Left ventricle myocardium inferior (tissue), 1 donor: Measurements from ENCODE around the gene PHLPP1. TPM values are rescaled to one million over a fixed set of nuclear protein-coding genes. Genes with fewer than 3 reads are reported as not detected.

Experiments used
- DNase-seq: peaks from one replicate; pipeline ENCODE4 v3.0.0-alpha.2; 2020
- H3K27ac ChIP-seq: fragments of 200-600 bp; replicated peaks from 2 replicates; pipeline ENCODE4 v1.8.0; 2021
- H3K27me3 ChIP-seq: fragments of 200-600 bp; 2 replicates; pipeline ENCODE4 v1.8.0; 2021; ENCODE audit warnings: low read depth
- H3K36me3 ChIP-seq: fragments of 200-600 bp; 2 replicates; pipeline ENCODE4 v1.8.0; 2021
- H3K4me1 ChIP-seq: fragments of 200-600 bp; 2 replicates; pipeline ENCODE4 v1.8.0; 2021
- H3K4me3 ChIP-seq: fragments of 200-600 bp; 2 replicates; pipeline ENCODE4 v1.8.0; 2021; ENCODE audit warnings: mild to moderate bottlenecking, moderate library complexity
- H3K9me3 ChIP-seq: fragments of 200-600 bp; replicated peaks from 2 replicates; pipeline ENCODE4 v1.8.0; 2021
- CTCF ChIP-seq: fragments of 200-600 bp; IDR thresholded peaks from 2 replicates; pipeline ENCODE4 v1.8.0; 2021; ENCODE audit warnings: antibody characterized with exemption, mild to moderate bottlenecking, borderline replicate concordance
- intact Hi-C: fragments of 100-400 bp; cut with micrococcal nuclease; formaldehyde crosslinking; loops from one replicate; pipeline ENCODE4 v1.11.0; 2022
- total RNA-seq: library from RNA; stranded (reverse); fragmentation: NEBNext Ultra II Directional; extraction: Animal tissue kit (Norgen Biotek cat#: 25700); gene quantifications from one replicate; pipeline ENCODE4 v1.2.1, GENCODE V29; 2021
- donor health status: DM: no; HTN: yes; CAD: no; lungs with severe emphysema.

Gene PHLPP1
- total RNA-seq, 1 donor from 2014 or later = 5.9 TPM

- Histone ChIP-seq H3K9me3 (no peaks in the 10 kb centered on the region), H3K4me1 (peaks cover 8% of the 10 kb centered on the region), H3K36me3 (no peaks in the 10 kb centered on the region), H3K27ac (no peak overlapping the region), H3K27me3 (peaks cover 6% of the 10 kb centered on the region), H3K4me3 (no peak overlapping the region)
- TF ChIP-seq CTCF = no peak
- no peak for DNase-seq
- intact Hi-C loops = no loop called here
Observed at GRCh38 chr18:62986490-62986889, 271.1 kb downstream of the PHLPP1 start.

GRCh38 chr18:62987055-62987830 is 271.9 kb downstream of the PHLPP1 start:
- DNase-seq = no peak

GRCh38 chr18:62987859-62988258 is 272.5 kb downstream of the PHLPP1 start:
- H3K27me3 ChIP-seq = peaks cover 15% of the 10 kb centered on the region
- no peak for TF ChIP-seq CTCF
- no peaks in the 10 kb centered on the region for H3K36me3 ChIP-seq
- peaks cover under 1% of the 10 kb centered on the region for H3K4me1 ChIP-seq
- intact Hi-C loops = no loop called here
- H3K9me3 ChIP-seq = no peaks in the 10 kb centered on the region
- no peak for DNase-seq
- no peak overlapping the region for H3K4me3 ChIP-seq
- H3K27ac ChIP-seq = no peak overlapping the region

More at GRCh38 chr18:62987055-62987830, 271.9 kb downstream of the PHLPP1 start:
- H3K36me3 ChIP-seq = no peaks in the 10 kb centered on the region
- H3K27ac ChIP-seq = no peak overlapping the region
- intact Hi-C loops = no loop called here
- peaks cover 12% of the 10 kb centered on the region for H3K27me3 ChIP-seq
- H3K4me1 ChIP-seq = peaks cover 7% of the 10 kb centered on the region
- TF ChIP-seq CTCF = no peak
- no peaks in the 10 kb centered on the region for H3K9me3 ChIP-seq
- H3K4me3 ChIP-seq = no peak overlapping the region

- intact Hi-C loops = no loop called here
- H3K4me3 ChIP-seq = no peak overlapping the region
- DNase-seq = no peak
Observed at GRCh38 chr18:62988471-62988870, 273.1 kb downstream of the PHLPP1 start.

GRCh38 chr18:62989195-62989594 is 273.9 kb downstream of the PHLPP1 start:
- Histone ChIP-seq H3K9me3 (no peaks in the 10 kb centered on the region), H3K36me3 (no peaks in the 10 kb centered on the region), H3K27me3 (peaks cover 16% of the 10 kb centered on the region), H3K27ac (no peak overlapping the region), H3K4me3 (no peak overlapping the region), H3K4me1 (no peaks in the 10 kb centered on the region)
- intact Hi-C loops = no loop called here
- TF ChIP-seq CTCF = no peak
- no peak for DNase-seq

More at GRCh38 chr18:62988471-62988870, 273.1 kb downstream of the PHLPP1 start:
- H3K4me1 ChIP-seq = no peaks in the 10 kb centered on the region
- no peak for TF ChIP-seq CTCF
- H3K9me3 ChIP-seq = no peaks in the 10 kb centered on the region
- H3K27me3 ChIP-seq = peaks cover 15% of the 10 kb centered on the region
- no peaks in the 10 kb centered on the region for H3K36me3 ChIP-seq
- H3K27ac ChIP-seq = no peak overlapping the region
